Posterior vena cava (tissue), 2 donors: Measurements from ENCODE around the gene LMO1. TPM values are rescaled to one million over a fixed set of nuclear protein-coding genes. Genes with fewer than 3 reads are reported as not detected.
A peak's percentile ranks its signal among the peaks of the same experiment; 100 is the strongest.

ENCODE experiments used
- DNase-seq: peaks from one replicate; pipeline ENCODE4 v3.0.0-alpha.2; 2020; ENCODE audit warnings: low spot score
- intact Hi-C, 2 donors: fragments of 100-400 bp; cut with DNase I; formaldehyde crosslinking; loops; one replicate each; pipeline versions ENCODE4 v1.14.1 to v1.14.2; 2022 to 2023
- total RNA-seq, 2 donors: library from RNA; stranded (reverse); fragmentation: NEBNext Ultra II Directional; extraction: Animal tissue kit (Norgen Biotek cat#: 25700); gene quantifications; one replicate each; pipeline ENCODE4 v1.2.1, GENCODE V29; 2021
- donor health status: DM: yes; HTN: yes; CAD: no.
- donor health status: DM: yes; HTN: yes; CAD: no.

Gene LMO1
- total RNA-seq, 2 donors from 2014 or later = 0.38 TPM; not detected in 1

DNA sequence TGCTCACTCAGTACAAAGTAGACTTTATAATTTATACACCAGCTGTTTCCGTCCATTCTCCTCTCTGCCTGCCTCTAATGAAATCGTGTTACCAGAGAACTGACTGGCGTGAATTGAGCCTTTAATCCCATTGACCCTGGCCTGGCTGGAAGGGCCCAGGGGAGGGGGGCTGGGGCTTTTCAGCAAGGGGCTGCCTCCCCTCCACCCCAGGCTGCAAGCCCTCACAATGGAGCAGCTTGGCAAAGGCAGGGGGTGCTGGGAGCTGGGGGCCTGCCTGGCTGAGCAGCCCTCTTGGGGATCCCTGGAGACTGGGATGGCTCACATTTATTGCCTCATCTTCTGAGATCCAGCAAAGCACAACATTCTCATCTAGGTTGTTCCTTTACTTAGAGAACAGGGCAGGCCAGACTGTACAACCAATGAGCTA lies 25.8 kb upstream of the LMO1 start:
- intact Hi-C loops = no loop called here
- DNase-seq = no peak

- DNase-seq = no peak
- intact Hi-C loops = no loop called here
Measured at GRCh38 chr11:8288824-8289491, 25.3 kb upstream of the LMO1 start.

DNA sequence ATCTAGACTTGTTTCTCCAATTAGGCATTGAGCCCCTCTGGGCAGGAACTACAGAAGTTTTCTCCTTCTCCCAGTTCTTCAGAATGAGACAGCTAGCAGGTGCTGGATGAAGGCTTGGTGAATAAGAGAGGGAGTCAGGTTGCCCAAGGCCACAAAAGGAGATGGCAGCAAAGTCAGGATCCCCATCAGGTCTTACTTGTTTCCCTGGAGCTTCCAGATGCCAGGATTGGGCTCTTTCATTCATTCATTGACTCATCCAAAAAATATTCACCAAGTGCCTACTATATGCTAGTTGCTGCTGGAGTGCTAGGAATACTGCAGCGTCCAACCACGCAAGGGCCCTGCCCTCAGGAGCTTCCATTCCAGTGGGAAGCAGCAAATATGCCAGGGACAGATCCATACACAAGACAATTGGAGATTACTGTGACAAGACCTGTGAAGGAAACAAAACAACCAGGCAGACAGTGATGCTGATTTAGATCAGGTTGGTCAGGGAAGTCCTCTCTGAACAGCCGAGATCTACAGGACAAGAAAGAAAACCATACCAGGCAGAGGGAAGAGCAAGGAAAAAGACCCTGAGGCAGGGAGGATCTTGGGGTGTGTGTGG lies 24.6 kb upstream of the LMO1 start:
- DNase-seq = no peak
- intact Hi-C loops = no loop called here

- no peak for DNase-seq
- intact Hi-C loops = no loop called here
Measured at GRCh38 chr11:8287703-8288102, 24.0 kb upstream of the LMO1 start.

DNA sequence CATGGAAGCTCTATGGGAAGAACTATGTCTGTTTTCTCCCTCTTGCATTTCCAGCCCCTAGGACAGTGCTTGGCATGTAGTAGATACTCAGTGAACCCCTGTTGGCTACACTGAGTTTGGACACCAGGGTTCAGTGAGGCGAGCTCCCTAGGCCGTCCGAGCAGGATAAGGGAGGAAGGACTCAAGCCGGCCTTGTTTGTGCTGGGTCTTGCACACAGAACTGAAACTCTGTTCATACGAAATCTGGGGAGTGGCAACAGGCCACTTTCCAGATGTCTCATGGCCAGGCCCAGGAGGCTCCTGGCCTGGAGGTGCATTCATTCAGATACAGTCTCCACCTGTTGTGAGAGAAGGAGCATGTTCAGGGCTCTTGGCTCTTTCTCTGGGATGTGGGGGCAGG lies 23.6 kb upstream of the LMO1 start:
- DNase-seq = no peak
- intact Hi-C loops = no loop called here

GRCh38 chr11:8286886-8287285 lies 23.2 kb upstream of the LMO1 start:
- intact Hi-C loops = no loop called here
- DNase-seq = no peak

- intact Hi-C loops = no loop called here
- peak; percentile 25 for DNase-seq
Measured at GRCh38 chr11:8285796-8286195, 22.1 kb upstream of the LMO1 start.

- intact Hi-C loops = no loop called here
- no peak for DNase-seq
Measured at GRCh38 chr11:8285228-8285627, 21.6 kb upstream of the LMO1 start.

GRCh38 chr11:8283465-8284230 lies 20.0 kb upstream of the LMO1 start:
- DNase-seq = peak; percentile 81
- intact Hi-C loops = no loop called here

DNA sequence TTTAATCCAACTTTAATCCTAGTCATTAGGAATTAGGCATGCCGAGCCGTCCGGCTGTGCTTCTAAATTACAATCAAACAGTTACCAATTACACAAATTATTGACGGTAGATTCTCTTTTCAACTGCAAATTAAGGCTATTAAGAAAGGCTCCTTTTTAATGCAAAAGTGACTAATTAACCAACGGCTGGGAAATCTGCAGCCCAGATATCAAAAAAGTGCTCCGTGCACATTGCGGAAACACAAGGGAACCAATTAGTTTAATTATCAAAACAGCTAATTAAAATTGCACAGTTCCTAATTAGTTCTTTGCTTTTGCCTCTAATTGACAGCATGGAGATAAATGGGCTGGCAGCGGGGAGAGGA lies 19.4 kb upstream of the LMO1 start:
- DNase-seq = no peak
- intact Hi-C loops = no loop called here

- intact Hi-C loops = no loop called here
- DNase-seq = no peak
Measured at GRCh38 chr11:8282631-8283030, 19.0 kb upstream of the LMO1 start.

- DNase-seq = peak; percentile 52
- intact Hi-C loops = no loop called here
Measured at GRCh38 chr11:8281266-8281665, 17.6 kb upstream of the LMO1 start.

DNA sequence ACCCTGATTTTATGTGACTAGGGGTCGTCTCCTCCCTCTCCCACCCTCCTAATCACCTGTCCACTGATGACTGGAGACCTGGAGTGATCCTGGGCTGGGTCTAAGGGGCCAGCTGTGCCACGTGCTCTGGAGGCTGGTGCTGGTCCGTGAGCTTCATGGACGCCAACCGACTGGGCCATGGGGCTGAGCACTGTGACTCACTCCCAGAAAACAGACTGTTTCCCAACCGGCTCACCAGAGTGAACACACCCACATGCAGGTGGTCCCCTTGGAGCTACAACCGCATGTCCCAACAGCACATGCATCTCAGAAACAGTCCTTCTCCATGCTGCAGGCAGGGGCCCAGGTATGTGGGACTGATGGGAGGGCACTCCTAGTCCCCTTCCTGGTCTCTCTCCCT lies 14.0 kb upstream of the LMO1 start:
- peak; percentile 44 for DNase-seq
- intact Hi-C loops = no loop called here

DNA sequence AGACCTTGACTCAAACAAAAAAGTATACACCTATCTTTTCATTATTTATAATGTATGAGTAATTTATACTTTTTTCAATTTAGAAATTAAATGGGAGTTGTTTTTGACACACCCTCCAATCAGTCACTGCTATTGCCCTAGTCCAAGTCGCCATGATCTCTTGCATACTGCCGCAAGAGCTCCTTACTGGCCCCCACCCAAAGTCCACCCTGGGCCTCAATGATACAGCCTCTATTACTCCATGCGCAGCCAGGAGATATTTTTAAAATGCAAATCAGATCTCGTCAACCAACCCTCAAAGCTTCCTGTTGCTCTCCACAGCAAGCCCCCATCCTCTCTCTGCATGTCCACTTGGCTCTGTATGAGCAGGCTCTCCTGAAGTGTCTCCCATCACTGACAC lies 12.8 kb upstream of the LMO1 start:
- no peak for DNase-seq
- intact Hi-C loops = no loop called here

DNA sequence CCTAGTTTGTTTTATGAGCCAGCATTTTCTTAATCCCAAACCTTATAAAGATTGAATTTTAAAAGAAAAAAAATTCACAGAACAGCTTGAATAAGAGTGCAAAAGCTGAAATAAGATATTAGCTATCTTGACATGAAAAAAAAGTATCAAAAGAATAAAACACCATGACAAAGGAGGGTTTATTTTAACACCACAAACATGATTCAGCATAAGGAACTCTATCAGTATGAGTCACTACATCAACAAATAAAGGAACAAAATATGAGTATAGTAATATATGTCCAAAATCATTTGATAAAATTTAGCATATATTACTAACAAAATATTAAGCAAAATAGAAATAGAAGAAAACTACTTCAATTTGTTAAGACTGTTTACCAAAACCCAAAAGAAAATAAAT lies 9.6 kb upstream of the LMO1 start:
- no peak for DNase-seq
- intact Hi-C loops = no loop called here

GRCh38 chr11:8271106-8271886 lies 7.6 kb upstream of the LMO1 start:
- DNase-seq = peak; percentile 29
- intact Hi-C loops = no loop called here

DNA sequence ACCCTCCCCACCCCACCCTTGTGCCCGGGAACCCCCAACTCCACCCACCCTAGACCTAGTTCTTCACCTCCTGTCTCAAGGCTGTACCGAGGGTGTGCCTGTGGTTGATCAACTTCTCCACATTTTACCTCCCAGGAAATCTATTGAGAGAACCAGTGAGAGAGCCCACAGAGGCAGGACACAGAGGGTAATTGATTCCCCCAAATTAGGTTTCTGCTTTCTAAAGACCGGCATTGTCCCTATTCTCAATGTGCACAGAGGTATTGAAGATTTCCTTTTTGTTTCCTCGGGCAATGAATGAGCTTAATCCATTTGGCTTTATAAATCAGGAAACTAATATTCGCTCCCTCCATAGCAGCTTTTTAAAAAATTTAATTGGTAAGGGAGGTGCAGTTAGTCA lies 6.0 kb upstream of the LMO1 start:
- intact Hi-C loops = no loop called here
- DNase-seq = no peak

GRCh38 chr11:8268530-8269400 lies 5.1 kb upstream of the LMO1 start:
- intact Hi-C loops = no loop called here
- DNase-seq = peak; percentile 73
